ENCODE data around the gene WDTC1. TPM values are rescaled to one million over a fixed set of nuclear protein-coding genes. Genes with fewer than 3 reads are reported as not detected.
"Not testable (repeated sequence)": the region's sequence is repeated elsewhere in the genome, so short reads cannot be mapped to it uniquely, and the experiment has no call there.

Gene WDTC1
- polyA plus RNA-seq, 1 donor from 2014 or later = 8.5 TPM

DNA sequence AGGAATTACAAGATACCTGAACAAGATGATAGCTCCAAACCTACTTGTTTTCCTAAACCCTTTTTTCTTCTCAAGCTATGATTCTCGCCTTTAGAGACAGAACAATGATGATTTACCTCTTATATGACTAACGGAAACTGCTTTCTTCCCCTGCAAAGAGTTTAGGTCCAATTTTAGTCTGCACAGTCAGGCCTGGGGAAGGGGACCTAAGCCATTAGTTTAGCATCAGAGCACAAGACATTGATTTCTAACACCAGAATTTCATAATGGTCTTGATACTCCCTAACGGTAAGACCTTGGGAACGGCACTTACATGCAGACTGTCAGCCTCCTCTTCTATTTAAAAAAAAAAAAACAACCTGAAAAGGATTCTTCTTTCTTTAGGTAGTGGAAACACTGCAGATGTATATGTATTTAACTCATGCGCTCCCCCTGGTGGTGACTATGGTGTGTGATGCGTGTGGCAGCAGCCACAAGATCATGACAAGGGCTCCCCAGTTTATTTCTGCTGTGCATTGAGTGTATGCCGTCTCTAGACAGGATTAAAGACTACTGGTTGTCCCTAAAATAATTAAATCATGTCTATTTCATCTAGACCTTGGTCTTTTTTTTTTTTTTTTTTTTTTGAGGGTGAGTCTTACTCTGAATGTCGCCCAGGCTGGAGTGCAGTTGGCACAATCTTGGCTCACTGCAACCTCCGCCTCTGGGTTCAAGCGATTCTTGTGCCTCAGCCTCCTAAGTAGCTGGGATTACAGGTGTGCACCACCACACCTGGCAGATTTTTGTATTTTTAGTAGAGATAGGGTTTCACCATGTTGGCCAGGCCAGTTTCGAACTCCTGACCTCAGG is 50.2 kb downstream of the WDTC1 start:
- H3K27me3 Mint-ChIP-seq = no peaks in the 10 kb centered on the region
- H3K4me1 Mint-ChIP-seq = peaks cover 13 to 16% (median 16%) of the 10 kb centered on the region in 3 donors
- peak overlapping the region in 2 of 3 donors; percentile 47 to 59 for H3K27ac Mint-ChIP-seq

DNA sequence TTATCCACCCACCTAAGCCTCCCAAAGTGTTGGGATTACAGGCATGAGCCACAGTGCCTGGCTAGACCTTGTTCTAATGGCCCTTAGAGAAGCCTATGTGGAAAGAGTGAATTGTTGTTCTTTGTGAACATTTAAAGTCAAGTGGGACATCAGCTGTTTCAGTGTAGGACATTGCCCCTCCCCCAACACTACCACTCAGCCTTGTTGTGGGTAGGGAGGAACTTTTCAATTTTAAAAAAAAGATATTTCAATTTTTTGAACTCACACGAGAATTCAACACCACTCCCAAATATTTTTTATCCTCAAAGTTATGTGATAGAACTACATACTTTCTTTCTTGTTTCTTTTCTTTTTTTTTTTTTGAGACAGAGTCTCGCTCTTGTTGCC is 50.8 kb downstream of the WDTC1 start:
- peaks cover 4% of the 10 kb centered on the region for H3K36me3 Mint-ChIP-seq
- H3K4me3 Mint-ChIP-seq = no peak overlapping the region
- no peak overlapping the region for H3K27ac Mint-ChIP-seq
- no peaks in the 10 kb centered on the region for H3K27me3 Mint-ChIP-seq
- peaks cover 13 to 16% (median 16%) of the 10 kb centered on the region in 3 donors for H3K4me1 Mint-ChIP-seq
- H3K9me3 Mint-ChIP-seq = no peaks in the 10 kb centered on the region

More for the DNA sequence above, 50.2 kb downstream of the WDTC1 start:
- Mint-ChIP-seq H3K36me3 (peaks cover 4% of the 10 kb centered on the region), H3K9me3 (no peaks in the 10 kb centered on the region), H3K4me3 (no peak overlapping the region)

DNA sequence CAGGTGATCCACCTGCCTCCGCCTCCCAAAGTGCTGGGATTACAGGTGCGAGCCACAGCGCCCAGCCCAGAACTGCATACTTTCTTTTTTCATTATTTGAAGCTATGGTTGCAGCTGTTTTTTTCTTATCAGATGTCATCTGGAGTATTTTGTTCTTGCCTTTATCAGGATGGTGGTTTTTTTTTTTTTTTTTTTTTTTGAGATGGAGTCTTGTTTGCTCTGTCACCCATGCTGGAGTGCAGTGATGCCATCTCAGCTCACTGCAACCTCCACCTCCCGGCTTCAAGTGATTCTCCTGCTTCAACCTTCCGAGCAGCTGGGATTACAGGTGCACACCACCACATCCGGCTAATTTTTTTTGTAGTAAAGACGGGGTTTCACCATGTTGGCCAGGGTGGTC is 51.4 kb downstream of the WDTC1 start:
- not testable (repeated sequence) for H3K27me3 Mint-ChIP-seq, H3K36me3 Mint-ChIP-seq, H3K4me3 Mint-ChIP-seq, H3K27ac Mint-ChIP-seq, H3K9me3 Mint-ChIP-seq
- peaks cover 13 to 16% (median 16%) of the 10 kb centered on the region in 3 donors for H3K4me1 Mint-ChIP-seq

DNA sequence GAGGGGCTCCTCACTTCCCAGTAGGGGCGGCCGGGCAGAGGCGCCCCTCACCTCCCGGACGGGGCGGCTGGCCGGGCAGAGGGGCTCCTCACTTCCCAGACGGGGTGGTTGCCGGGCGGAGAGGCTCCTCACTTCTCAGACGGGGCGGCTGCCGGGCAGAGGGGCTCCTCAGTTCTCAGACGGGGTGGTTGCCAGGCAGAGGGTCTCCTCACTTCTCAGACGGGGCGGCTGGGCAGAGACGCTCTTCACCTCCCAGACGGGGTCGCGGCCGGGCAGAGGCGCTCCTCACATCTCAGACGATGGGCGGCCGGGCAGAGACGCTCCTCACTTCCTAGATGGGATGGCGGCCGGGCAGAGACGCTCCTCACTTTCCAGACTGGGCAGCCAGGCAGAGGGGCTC is 54.7 kb downstream of the WDTC1 start:
- not testable (repeated sequence) for H3K27ac Mint-ChIP-seq, H3K36me3 Mint-ChIP-seq, H3K27me3 Mint-ChIP-seq, H3K4me1 Mint-ChIP-seq, H3K9me3 Mint-ChIP-seq, H3K4me3 Mint-ChIP-seq

DNA sequence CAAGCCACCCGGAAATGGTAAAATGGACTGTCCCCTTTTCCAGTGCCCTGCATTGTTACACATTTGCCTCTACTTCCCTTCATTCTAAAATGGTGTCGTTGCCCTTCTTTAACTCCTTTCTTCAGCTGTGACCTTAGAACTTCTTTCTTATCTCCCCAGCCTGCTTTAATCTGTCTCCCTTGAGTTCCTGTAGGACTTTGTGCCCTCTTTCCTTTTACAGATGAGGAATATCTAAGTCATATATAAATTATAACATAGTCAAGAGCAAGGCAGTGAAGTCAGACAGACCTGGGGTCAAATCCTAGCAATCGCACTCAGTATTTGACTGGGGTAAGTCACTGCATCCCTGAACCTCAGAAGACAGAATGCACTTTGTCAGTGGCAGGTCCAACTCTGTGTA is 56.1 kb downstream of the WDTC1 start:
- H3K4me3 Mint-ChIP-seq = no peak overlapping the region
- H3K9me3 Mint-ChIP-seq = no peaks in the 10 kb centered on the region
- H3K27ac Mint-ChIP-seq = no peak overlapping the region
- no peaks in the 10 kb centered on the region for H3K4me1 Mint-ChIP-seq
- H3K27me3 Mint-ChIP-seq = no peaks in the 10 kb centered on the region
- no peaks in the 10 kb centered on the region for H3K36me3 Mint-ChIP-seq

DNA sequence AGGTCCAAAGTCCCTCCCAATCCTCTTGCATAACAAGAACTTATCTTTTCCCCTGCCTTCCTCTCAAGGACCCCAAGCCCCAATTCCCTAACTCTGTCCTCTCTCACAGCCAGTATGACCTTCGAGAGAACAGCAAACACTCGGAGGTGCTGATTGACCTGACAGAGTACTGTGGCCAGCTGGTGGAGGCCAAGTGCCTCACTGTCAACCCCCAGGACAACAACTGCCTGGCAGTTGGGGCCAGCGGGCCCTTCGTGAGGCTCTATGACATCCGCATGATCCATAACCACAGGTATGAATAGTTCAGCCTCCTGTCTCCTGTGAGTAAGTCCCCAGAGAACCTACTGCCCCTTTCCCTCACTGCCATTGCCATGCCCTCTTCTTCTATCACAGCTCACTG is 57.7 kb downstream of the WDTC1 start:
- peaks cover 3% of the 10 kb centered on the region for H3K36me3 Mint-ChIP-seq
- H3K4me1 Mint-ChIP-seq = no peaks in the 10 kb centered on the region
- H3K9me3 Mint-ChIP-seq = no peaks in the 10 kb centered on the region
- no peaks in the 10 kb centered on the region for H3K27me3 Mint-ChIP-seq
- H3K4me3 Mint-ChIP-seq = no peak overlapping the region
- peak overlapping the region in 1 of 3 donors; percentile 76 for H3K27ac Mint-ChIP-seq

DNA sequence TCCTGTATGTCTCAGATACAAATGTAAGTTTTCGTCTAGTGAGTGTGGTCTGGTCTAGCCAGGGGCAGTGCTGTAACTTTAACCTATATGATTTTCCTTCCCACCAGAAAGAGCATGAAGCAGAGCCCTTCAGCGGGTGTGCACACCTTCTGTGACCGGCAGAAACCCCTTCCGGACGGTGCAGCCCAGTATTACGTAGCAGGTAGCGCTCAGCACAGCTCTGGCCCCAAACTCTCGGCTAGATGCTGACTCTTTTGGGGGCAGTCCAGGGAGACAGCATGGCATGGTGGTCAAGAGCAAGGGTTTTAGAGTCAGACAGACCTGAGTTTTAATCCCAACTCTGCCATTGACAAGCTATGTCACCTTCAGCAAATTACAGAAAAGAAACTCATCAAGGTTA is 59.5 kb downstream of the WDTC1 start:
- Mint-ChIP-seq H3K4me3 (no peak overlapping the region), H3K9me3 (no peaks in the 10 kb centered on the region), H3K27me3 (no peaks in the 10 kb centered on the region), H3K4me1 (no peaks in the 10 kb centered on the region), H3K36me3 (peaks cover 3% of the 10 kb centered on the region), H3K27ac (no peak overlapping the region)

DNA sequence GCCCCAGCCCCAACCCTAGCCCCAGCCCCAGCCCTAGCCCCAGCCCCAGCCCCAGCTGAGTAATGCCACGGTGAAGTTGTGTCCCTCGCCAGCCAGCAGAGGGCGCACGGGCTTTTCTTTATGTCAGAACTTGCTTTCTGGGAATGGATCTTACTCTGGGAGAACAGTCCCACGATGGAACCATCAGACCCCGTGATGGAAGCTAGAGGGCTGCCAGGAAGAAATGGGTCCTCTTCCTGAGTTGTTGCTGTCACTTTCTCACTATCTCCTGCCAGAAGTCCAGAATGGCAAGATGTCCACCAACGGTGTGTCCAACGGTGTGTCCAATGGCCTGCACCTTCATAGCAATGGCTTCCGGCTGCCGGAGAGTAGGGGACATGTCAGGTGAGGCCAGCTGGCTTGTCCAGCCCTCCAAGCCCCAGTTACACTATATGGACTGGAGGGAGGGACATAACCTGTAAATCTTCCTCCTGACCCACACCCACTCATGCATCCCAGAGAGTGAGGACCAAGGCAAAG is 62.4 kb downstream of the WDTC1 start:
- Mint-ChIP-seq H3K9me3 (no peaks in the 10 kb centered on the region), H3K4me3 (no peak overlapping the region), H3K36me3 (peaks cover 3% of the 10 kb centered on the region), H3K27ac (no peak overlapping the region), H3K4me1 (peaks cover 0 to 3% (median 3%) of the 10 kb centered on the region in 3 donors), H3K27me3 (no peaks in the 10 kb centered on the region)

DNA sequence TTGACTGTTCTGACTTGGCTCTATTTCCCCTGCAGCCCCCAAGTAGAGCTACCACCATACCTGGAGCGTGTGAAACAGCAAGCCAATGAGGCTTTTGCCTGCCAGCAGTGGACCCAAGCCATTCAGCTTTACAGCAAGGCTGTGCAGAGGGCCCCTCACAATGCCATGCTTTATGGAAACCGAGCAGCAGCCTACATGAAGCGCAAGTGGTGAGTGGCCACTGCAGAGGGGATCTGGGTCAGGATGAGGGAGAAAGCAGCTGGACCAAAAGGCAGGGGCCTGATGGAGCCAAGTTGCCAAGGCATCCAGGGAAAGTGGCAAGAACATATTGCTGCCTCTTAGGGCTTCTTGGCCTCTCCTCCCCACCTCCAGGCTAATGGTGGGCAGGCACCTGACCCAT is 63.5 kb downstream of the WDTC1 start:
- H3K27me3 Mint-ChIP-seq = no peaks in the 10 kb centered on the region
- no peaks in the 10 kb centered on the region for H3K9me3 Mint-ChIP-seq
- peaks cover 0 to 3% (median 3%) of the 10 kb centered on the region in 3 donors for H3K4me1 Mint-ChIP-seq
- peaks cover 3% of the 10 kb centered on the region for H3K36me3 Mint-ChIP-seq
- H3K27ac Mint-ChIP-seq = no peak overlapping the region
- no peak overlapping the region for H3K4me3 Mint-ChIP-seq

DNA sequence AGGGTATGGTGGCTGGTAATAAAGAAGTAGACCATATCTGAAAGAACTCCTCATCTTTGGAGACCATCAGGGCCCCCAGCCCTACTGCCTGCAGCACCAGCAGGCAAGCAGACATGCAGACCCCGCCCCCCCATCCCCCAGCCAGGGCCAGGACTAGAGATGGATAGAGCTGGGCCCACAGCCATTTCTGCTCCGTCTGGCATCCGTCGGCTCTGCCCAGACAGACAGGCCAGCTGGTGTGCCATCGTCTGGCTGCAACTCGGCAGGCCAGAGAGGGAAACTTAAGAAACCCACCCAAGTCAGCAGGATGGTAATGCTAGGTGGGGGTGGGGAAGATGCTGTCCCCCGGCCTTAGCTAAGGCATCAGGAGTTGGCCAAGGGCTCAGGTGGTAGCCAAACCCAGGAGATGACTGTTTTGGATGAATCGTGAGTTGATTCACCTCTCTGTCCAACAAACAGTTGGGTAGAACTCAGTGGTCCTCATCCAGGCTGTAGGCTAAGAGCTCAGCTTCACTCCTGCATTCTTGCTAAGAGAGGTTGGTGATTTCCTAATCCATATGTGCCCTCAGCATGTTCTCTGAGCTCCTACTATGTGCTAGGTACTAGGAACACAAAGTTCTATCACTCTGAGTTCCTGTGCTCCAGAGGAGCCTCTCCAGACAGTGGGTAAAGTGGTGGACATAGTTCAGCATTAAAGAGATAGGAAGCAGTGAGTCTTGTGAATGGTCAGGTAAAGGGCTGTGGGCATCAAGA is 64.4 kb downstream of the WDTC1 start:
- no peak overlapping the region for H3K27ac Mint-ChIP-seq
- peaks cover 0 to 3% (median 3%) of the 10 kb centered on the region in 3 donors for H3K4me1 Mint-ChIP-seq
- H3K4me3 Mint-ChIP-seq = no peak overlapping the region
- H3K9me3 Mint-ChIP-seq = no peaks in the 10 kb centered on the region
- peaks cover 6% of the 10 kb centered on the region for H3K36me3 Mint-ChIP-seq
- H3K27me3 Mint-ChIP-seq = no peaks in the 10 kb centered on the region

DNA sequence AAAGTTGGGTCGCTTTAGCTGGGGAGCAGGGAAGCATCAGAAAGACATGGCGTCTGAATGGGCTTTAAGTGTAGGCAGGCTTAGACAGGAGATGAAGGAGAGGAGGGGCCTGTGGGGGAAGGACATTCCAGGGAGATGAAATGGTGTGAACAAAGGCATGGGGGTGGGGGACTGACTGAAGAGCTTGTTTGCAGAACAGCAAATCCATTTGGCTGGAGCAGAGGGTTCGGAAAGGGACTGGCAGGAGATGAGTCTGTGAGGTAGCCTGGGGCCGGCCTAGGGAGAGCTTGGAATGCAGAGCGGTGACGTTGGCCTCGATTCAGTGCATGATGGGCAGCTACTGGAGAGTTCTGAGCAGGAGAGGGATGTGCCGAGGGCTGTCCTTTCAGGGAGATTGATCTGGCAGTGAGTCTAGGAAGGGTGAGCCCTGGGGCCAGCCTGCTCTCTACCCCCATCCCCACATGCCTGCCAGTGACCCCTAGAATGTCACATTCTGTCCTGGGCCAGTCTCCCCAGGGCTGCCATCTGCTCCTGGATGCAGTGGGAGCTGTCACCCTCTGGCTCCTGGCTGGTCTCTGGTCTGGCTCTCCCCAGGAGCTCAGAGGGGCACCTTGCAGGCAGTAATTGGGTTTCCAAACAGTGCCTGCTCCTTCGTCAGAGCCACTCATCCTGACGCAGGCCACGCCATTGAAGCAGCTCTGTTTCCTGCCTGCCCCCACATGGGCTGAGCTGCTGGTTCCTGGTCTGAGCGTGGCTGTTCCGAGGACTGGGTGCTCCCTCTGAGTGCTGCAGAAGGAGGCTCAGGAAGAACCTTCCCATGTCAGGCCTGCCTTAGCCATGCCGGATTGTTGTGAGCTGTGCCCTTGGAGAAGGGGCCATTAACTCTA is 65.2 kb downstream of the WDTC1 start:
- H3K27me3 Mint-ChIP-seq = no peaks in the 10 kb centered on the region
- peaks cover 6% of the 10 kb centered on the region for H3K36me3 Mint-ChIP-seq
- H3K27ac Mint-ChIP-seq = no peak overlapping the region
- no peaks in the 10 kb centered on the region for H3K9me3 Mint-ChIP-seq
- H3K4me1 Mint-ChIP-seq = peaks cover 0 to 3% (median 3%) of the 10 kb centered on the region in 3 donors
- H3K4me3 Mint-ChIP-seq = no peak overlapping the region

DNA sequence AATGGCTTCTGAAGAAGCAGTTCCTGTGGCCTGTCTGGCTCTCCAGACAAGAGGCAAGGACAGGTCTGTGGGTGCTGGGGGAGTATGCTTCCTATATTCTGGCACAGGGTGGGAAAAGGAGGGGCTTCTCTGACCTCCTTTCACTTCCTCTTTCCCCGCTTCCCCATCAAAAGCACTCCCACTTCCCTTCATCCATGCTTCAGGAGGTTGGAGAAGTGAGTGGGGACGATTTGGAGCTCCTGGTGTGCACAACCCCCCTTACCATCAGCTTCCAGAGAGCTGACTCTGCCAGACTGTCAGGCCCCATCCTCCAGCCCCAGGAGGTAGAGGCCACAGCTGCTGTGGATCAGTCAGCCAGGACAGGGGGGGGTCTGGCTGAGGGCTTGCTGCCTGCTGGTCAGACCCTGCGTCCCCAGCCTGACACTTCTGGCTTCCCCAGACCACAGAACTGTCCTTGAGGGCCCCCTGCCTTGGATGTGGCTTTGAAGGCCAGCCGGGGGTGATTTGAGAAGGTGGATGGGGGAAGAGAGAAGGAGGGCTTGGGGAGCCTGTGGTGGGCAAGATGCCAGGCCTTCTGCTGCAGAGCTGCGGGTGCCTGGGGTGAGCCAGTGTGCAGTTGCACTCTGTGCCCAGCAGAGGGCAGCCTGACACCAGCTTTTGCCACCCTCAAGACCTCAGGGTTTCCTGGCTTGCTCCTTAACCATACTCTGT is 66.1 kb downstream of the WDTC1 start:
- H3K4me3 Mint-ChIP-seq = no peak overlapping the region
- H3K36me3 Mint-ChIP-seq = peaks cover 6% of the 10 kb centered on the region
- no peak overlapping the region for H3K27ac Mint-ChIP-seq
- no peaks in the 10 kb centered on the region for H3K9me3 Mint-ChIP-seq
- H3K27me3 Mint-ChIP-seq = no peaks in the 10 kb centered on the region
- H3K4me1 Mint-ChIP-seq = peaks cover 0 to 3% (median 3%) of the 10 kb centered on the region in 3 donors

DNA sequence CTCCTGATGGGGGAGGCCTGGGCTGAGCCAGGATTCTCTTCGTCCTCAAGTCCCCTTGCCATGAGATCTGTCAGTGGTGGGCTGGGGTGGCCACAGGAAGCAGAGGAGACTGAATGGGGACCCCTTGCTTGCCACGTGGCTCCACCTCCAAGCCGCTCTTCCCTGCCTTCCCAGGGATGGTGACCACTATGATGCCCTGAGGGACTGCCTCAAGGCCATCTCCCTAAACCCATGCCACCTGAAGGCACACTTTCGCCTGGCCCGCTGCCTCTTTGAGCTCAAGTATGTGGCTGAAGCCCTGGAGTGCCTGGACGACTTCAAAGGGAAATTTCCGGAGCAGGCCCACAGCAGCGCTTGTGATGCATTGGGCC is 66.6 kb downstream of the WDTC1 start:
- Mint-ChIP-seq H3K27ac (no peak overlapping the region), H3K4me3 (no peak overlapping the region), H3K36me3 (peaks cover 5% of the 10 kb centered on the region), H3K9me3 (no peaks in the 10 kb centered on the region), H3K27me3 (no peaks in the 10 kb centered on the region), H3K4me1 (peaks cover 0 to 3% (median 3%) of the 10 kb centered on the region in 3 donors)

DNA sequence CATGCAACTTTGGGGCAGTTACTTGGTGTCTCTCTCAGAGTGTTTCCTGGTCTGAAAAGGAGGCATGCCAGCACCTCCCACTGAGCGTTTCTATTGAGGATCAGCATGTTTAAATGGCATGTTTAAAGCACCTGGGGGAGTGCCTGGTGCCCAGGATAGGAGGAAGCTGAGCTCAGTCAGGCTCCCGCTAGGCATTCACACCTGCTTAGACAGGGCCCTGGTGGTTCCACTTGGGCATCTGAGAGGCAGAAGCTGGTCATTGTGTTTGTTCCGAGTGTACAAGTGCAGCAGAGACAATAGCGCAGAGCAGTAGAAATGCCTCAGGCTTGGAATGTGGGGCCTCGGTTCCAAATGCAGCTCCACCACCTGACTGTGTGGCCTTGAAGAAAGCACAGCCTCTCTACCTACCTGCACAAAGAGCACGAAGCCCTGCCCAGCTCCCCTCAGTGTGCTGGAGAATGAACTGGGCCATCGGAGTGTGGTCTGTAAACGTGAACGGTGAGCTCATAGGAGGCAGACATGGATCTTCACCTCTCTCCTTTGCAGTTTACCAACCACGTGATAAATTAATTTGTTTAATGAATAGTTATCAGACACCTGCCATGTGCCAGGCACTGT is 67.3 kb downstream of the WDTC1 start:
- Mint-ChIP-seq H3K9me3 (no peaks in the 10 kb centered on the region), H3K4me1 (peaks cover 0 to 3% (median 3%) of the 10 kb centered on the region in 3 donors), H3K4me3 (no peak overlapping the region), H3K27ac (no peak overlapping the region), H3K36me3 (peaks cover 2% of the 10 kb centered on the region), H3K27me3 (no peaks in the 10 kb centered on the region)

Data from IgD-negative memory B cell (primary cell).